Vagina (tissue), 2 donors: ENCODE data around the gene KDM4B. TPM values are rescaled to one million over a fixed set of nuclear protein-coding genes. Genes with fewer than 3 reads are reported as not detected.

Experiments used
- DNase-seq, 2 donors: peaks; one replicate each; pipeline ENCODE4 v3.0.0-alpha.2; 2017; ENCODE audit errors: extremely low spot score in 2 of 2
- H3K27ac ChIP-seq: fragments of 200-600 bp; sonication (generic); one replicate; pipeline ENCODE4 v1.5.1; 2019
- H3K27me3 ChIP-seq: fragments of 200-600 bp; sonication (generic); one replicate; pipeline ENCODE4 v1.5.1; 2019
- H3K36me3 ChIP-seq, 2 donors: fragments of 200-600 bp; sonication (generic); one replicate each; pipeline ENCODE4 v1.5.1; 2017 to 2019
- H3K4me1 ChIP-seq: fragments of 200-600 bp; sonication (generic); one replicate; pipeline ENCODE4 v1.5.1; 2019
- H3K4me3 ChIP-seq, 2 donors: fragments of 200-600 bp; sonication (generic); 1 replicate in 1 of 2; 2 replicates in 1 of 2; pipeline ENCODE4 v1.5.1; 2016 to 2019
- H3K9me3 ChIP-seq: fragments of 200-600 bp; sonication (generic); one replicate; pipeline ENCODE4 v1.5.1; 2019
- CTCF ChIP-seq, 3 experiments: fragments of 450-650 bp in 2 of 3; fragments of 200-600 bp in 1 of 3; sonication (generic) in 1 of 3; IDR thresholded peaks; one replicate each; pipeline ENCODE4 v1.5.1; 2017 to 2019; ENCODE audit warnings: antibody characterized with exemption in 3 of 3, mild to moderate bottlenecking in 2 of 3, moderate library complexity in 2 of 3
- POLR2A ChIP-seq, 2 donors: fragments of 450-650 bp; IDR thresholded peaks; one replicate each; pipeline ENCODE4 v1.6.1; 2017; ENCODE audit warnings: antibody characterized with exemption in 2 of 2, mild to moderate bottlenecking in 2 of 2, moderate library complexity in 2 of 2
- POLR2AphosphoS5 ChIP-seq, 2 donors: sonication (generic); formaldehyde crosslinking; IDR thresholded peaks; one replicate each; pipeline ENCODE4 v1.9.0; 2017; ENCODE audit warnings: antibody characterized with exemption in 2 of 2, mild to moderate bottlenecking in 2 of 2, low read depth in 1 of 2; ENCODE audit not compliant: insufficient read depth in 1 of 2
- intact Hi-C: fragments of 100-400 bp; cut with DNase I; formaldehyde crosslinking; loops from one replicate; pipeline ENCODE4 v1.15.1; 2023
- total RNA-seq: library from RNA; depleted of rRNA; stranded (reverse); fragments of >200 nt; gene quantifications from one replicate; pipeline ENCODE4 v1.2.3, GENCODE V29; 2016

The KDM4B gene
- total RNA-seq, 1 donor from 2014 or later, result 59.7 TPM

DNA sequence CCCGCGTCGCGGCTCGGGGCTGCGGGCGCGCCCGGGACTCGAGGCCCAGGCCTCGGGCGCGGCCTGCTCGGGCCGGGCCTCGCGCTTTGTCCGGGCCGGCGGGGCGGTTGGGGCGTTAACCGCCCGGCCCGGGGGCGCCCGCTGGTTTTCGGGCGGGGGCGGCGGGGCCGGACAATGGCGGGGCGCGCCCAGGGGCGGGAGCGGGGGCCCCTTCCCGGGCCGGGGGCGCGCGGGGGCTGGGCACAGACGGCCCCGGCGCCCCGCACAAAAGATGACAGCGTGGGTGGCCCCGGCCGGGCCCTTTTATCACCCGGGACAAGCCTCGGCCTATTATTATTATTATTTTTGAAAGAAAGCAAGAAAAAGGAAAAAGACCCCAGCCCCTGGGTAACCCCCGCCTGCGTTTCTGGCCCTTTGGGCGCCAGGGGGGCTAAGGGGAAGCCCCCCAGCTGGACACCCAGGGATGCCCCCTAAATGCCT is 419 bp downstream of the KDM4B start:
- Histone ChIP-seq H3K36me3 (no peaks in the 10 kb centered on the region), H3K4me3 (peak overlapping the region; percentile 65 to 69), H3K4me1 (peaks cover 47% of the 10 kb centered on the region), H3K27me3 (no peaks in the 10 kb centered on the region), H3K27ac (peak overlapping the region; percentile 92), H3K9me3 (no peaks in the 10 kb centered on the region)
- intact Hi-C loops, result no loop called here
- TF ChIP-seq POLR2AphosphoS5 (IDR thresholded peaks at IDR 0.05; ENCODE audit: insufficient read depth in 1 of 2, low read depth in 1 of 2) (no peak), CTCF (IDR thresholded peaks at IDR 0.05) (no peak), POLR2A (IDR thresholded peaks at IDR 0.05) (no peak)
- no peak for DNase-seq

GRCh38 chr19:4969772-4970531 is 1.0 kb downstream of the KDM4B start:
- no peaks in the 10 kb centered on the region for H3K36me3 ChIP-seq
- TF ChIP-seq CTCF (IDR thresholded peaks at IDR 0.05) (no peak), POLR2AphosphoS5 (IDR thresholded peaks at IDR 0.05; ENCODE audit: insufficient read depth in 1 of 2, low read depth in 1 of 2) (no peak), POLR2A (IDR thresholded peaks at IDR 0.05) (no peak)
- peaks cover 53% of the 10 kb centered on the region for H3K4me1 ChIP-seq
- H3K4me3 ChIP-seq, result peak overlapping the region; percentile 65 to 69
- H3K27ac ChIP-seq, result peak overlapping the region; percentile 92
- no peaks in the 10 kb centered on the region for H3K9me3 ChIP-seq
- intact Hi-C loops, result loop anchor here (10.0 kb wide), 1 partner anchor 105 kb away; the partner anchor contains the start of gene PLIN3
- no peak for DNase-seq
- H3K27me3 ChIP-seq, result no peaks in the 10 kb centered on the region

DNA sequence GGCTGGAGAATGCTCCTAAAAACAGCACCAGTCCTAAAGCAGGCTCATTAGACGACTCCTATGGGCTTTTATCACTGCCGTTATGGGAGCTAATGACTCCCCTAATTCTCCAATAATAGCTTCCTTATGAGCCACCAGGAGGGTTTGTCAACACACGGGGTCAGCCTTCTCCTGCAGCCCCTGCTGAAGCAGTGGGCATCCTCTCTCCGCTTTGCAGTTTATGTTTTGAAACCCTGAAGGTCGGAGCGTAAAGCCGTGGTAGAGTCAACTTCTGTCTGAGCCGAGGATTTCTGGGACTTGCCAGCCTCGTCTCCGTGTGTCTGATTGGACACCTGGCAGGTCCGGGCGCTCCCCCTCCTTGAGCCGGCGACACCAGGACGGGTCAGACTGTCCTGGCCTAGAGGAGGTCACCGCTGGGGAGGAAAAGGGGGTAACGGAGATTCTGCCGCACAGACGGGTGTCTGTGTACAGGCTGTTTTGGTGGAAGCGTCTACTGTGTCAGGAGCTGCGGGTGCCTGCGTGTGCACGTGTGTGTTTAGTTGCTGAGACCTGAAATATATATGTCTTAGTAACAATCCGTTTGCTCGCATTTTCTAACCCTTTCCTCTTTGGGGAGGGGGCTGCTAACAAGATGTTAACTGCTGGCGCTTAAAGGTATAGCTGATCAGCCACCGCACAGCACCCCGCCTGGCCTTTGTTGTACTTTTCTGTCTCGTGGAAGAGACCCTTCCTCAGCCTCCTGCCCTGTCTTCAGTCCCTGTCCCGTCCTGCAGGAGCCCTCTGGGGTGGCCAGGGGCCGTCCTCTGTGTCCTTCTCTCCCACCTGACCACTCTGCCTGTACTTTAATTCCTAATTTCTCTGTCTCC is 1.9 kb downstream of the KDM4B start:
- peak overlapping the region; percentile 65 to 69 for H3K4me3 ChIP-seq
- no peaks in the 10 kb centered on the region for H3K9me3 ChIP-seq
- H3K36me3 ChIP-seq, result no peaks in the 10 kb centered on the region
- no peak for DNase-seq
- no peaks in the 10 kb centered on the region for H3K27me3 ChIP-seq
- peaks cover 61% of the 10 kb centered on the region for H3K4me1 ChIP-seq
- TF ChIP-seq CTCF (IDR thresholded peaks at IDR 0.05) (no peak), POLR2AphosphoS5 (IDR thresholded peaks at IDR 0.05; ENCODE audit: insufficient read depth in 1 of 2, low read depth in 1 of 2) (peak in 1 of 2 donors; percentile 43)
- intact Hi-C loops, result loop anchor here (10.0 kb wide), 1 partner anchor 106 kb away; the partner anchor contains the start of gene PLIN3
- H3K27ac ChIP-seq, result peak overlapping the region; percentile 92

DNA sequence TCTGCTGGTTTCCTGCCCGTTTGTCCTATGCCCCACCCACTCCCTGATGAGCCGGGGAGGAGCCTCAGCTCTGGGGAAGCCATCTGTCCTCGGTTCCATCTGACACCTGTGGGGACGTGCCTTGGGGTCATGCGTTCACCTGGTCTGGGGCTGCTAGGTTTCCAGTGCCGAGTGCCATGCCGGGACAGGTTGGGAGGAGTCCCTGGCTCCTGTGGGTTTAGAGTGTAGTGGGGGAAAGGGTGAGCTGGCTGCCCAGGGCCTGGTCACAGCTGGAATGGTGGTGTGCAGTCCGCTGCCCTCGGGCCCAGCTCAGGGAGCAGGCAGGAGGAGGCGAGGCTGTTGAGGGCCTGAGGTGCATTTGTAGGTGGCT is 2.5 kb downstream of the KDM4B start:
- Histone ChIP-seq H3K4me1 (peaks cover 67% of the 10 kb centered on the region), H3K9me3 (no peaks in the 10 kb centered on the region), H3K27me3 (no peaks in the 10 kb centered on the region), H3K4me3 (peak overlapping the region; percentile 65 to 69), H3K36me3 (no peaks in the 10 kb centered on the region), H3K27ac (peak overlapping the region; percentile 92)
- TF ChIP-seq POLR2AphosphoS5 (IDR thresholded peaks at IDR 0.05; ENCODE audit: insufficient read depth in 1 of 2, low read depth in 1 of 2) (no peak), POLR2A (IDR thresholded peaks at IDR 0.05) (no peak)
- intact Hi-C loops, result loop anchor here (10.0 kb wide), 1 partner anchor 107 kb away; the partner anchor contains the start of gene PLIN3
- DNase-seq, result no peak

GRCh38 chr19:4971816-4972495 is 3.0 kb downstream of the KDM4B start:
- H3K4me1 ChIP-seq, result peaks cover 72% of the 10 kb centered on the region
- intact Hi-C loops, result loop anchor here (10.0 kb wide), 1 partner anchor 107 kb away; the partner anchor contains the start of gene PLIN3
- no peaks in the 10 kb centered on the region for H3K9me3 ChIP-seq
- H3K36me3 ChIP-seq, result no peaks in the 10 kb centered on the region
- no peaks in the 10 kb centered on the region for H3K27me3 ChIP-seq
- no peak for DNase-seq
- no peak for TF ChIP-seq POLR2AphosphoS5 (IDR thresholded peaks at IDR 0.05; ENCODE audit: insufficient read depth in 1 of 2, low read depth in 1 of 2)
- no peak for TF ChIP-seq CTCF (IDR thresholded peaks at IDR 0.05)
- no peak for TF ChIP-seq POLR2A (IDR thresholded peaks at IDR 0.05)
- H3K4me3 ChIP-seq, result peak overlapping the region; percentile 65 to 69
- peak overlapping the region; percentile 92 for H3K27ac ChIP-seq
